Esophagus (tissue), 2 donors: Measurements from ENCODE around the gene PTPA. TPM values are rescaled to one million over a fixed set of nuclear protein-coding genes. Genes with fewer than 3 reads are reported as not detected.
A peak's percentile ranks its signal among the peaks of the same experiment; 100 is the strongest.
"Not testable (repeated sequence)": the region's sequence is repeated elsewhere in the genome, so short reads cannot be mapped to it uniquely, and the experiment has no call there.

Source experiments
- H3K27ac ChIP-seq, 2 donors: one replicate each; pipeline ENCODE4 v1.5.1; 2013; ENCODE audit warnings: low read depth in 2 of 2, mild to moderate bottlenecking in 2 of 2, inconsistent platforms in 1 of 2, low read length in 1 of 2, moderate library complexity in 1 of 2
- H3K27me3 ChIP-seq, 2 donors: one replicate each; pipeline ENCODE4 v1.6.1; 2013; ENCODE audit warnings: low read length in 2 of 2, control low read depth in 1 of 2, mild to moderate bottlenecking in 1 of 2; ENCODE audit not compliant: insufficient read depth in 2 of 2, control insufficient read depth in 1 of 2
- H3K36me3 ChIP-seq, 2 donors: one replicate each; pipeline ENCODE4 v1.6.1; 2013; ENCODE audit warnings: low read length in 1 of 2; ENCODE audit not compliant: control insufficient read depth in 2 of 2, insufficient read depth in 2 of 2
- H3K4me1 ChIP-seq, 2 donors: one replicate each; pipeline ENCODE4 v1.6.1; 2013; ENCODE audit warnings: low read length in 1 of 2; ENCODE audit not compliant: control insufficient read depth in 2 of 2, insufficient read depth in 2 of 2
- H3K4me3 ChIP-seq, 2 donors: one replicate each; pipeline ENCODE4 v1.5.1; 2013; ENCODE audit warnings: low read length in 2 of 2, mild to moderate bottlenecking in 2 of 2, low read depth in 1 of 2, moderate library complexity in 1 of 2
- H3K9me3 ChIP-seq, 2 donors: one replicate each; pipeline ENCODE4 v1.6.1; 2013; ENCODE audit warnings: mild to moderate bottlenecking in 2 of 2, low read depth in 1 of 2, low read length in 1 of 2, moderate library complexity in 1 of 2; ENCODE audit not compliant: control insufficient read depth in 2 of 2, insufficient read depth in 1 of 2
- WGBS, 2 donors: extraction: QIAGEN DNeasy Blood & Tissue Kit; methylation state at CpG; one replicate each; pipeline ENCODE4 v1.1.7; 2013; 5-methylcytosine and 5-hydroxymethylcytosine counted together
- polyA plus RNA-seq, 2 donors: library from polyadenylated mRNA; stranded (reverse); fragments of 200-250 nt; gene quantifications; one replicate each; pipeline ENCODE4 v1.2.3, GENCODE V29; 2013
- donor health status: healthy with polysubstance abuse.
- donor health status: Bipolar disorder and iron deficiency.

Gene PTPA
- polyA plus RNA-seq, 2 donors, result 80.0 to 126 TPM

GRCh38 chr9:129185402-129185801, 74.2 kb downstream of the PTPA start:
- H3K4me1 ChIP-seq, result peaks cover 0 to 5% of the 10 kb centered on the region in 2 donors
- H3K4me3 ChIP-seq, result no peak overlapping the region
- no peaks in the 10 kb centered on the region for H3K36me3 ChIP-seq
- H3K9me3 ChIP-seq, result peaks cover 0 to 5% of the 10 kb centered on the region in 2 donors
- H3K27ac ChIP-seq, result no peak overlapping the region
- no peaks in the 10 kb centered on the region for H3K27me3 ChIP-seq
- WGBS, 2 donors, result 93 to 94% methylated on average over 6 of the region's 6 CpGs

GRCh38 chr9:129185991-129186390, 74.8 kb downstream of the PTPA start:
- Histone ChIP-seq H3K36me3 (no peaks in the 10 kb centered on the region), H3K4me3 (no peak overlapping the region), H3K27me3 (no peaks in the 10 kb centered on the region), H3K4me1 (peaks cover 0 to 5% of the 10 kb centered on the region in 2 donors), H3K9me3 (peaks cover 0 to 5% of the 10 kb centered on the region in 2 donors), H3K27ac (no peak overlapping the region)
- WGBS, 2 donors, result 66 to 69% methylated on average over 10 of the region's 10 CpGs

GRCh38 chr9:129187042-129187441, 75.8 kb downstream of the PTPA start:
- 80 to 88% methylated on average over 1 of the region's 1 CpG for WGBS, 2 donors
- Histone ChIP-seq H3K9me3 (peaks cover 0 to 5% of the 10 kb centered on the region in 2 donors), H3K27ac (no peak overlapping the region), H3K27me3 (no peaks in the 10 kb centered on the region), H3K4me3 (no peak overlapping the region), H3K4me1 (peaks cover 0 to 5% of the 10 kb centered on the region in 2 donors), H3K36me3 (no peaks in the 10 kb centered on the region)

GRCh38 chr9:129189971-129190370, 78.8 kb downstream of the PTPA start:
- not testable (repeated sequence) for H3K9me3 ChIP-seq, H3K36me3 ChIP-seq, H3K4me1 ChIP-seq, H3K4me3 ChIP-seq, H3K27ac ChIP-seq, H3K27me3 ChIP-seq
- 94 to 96% methylated on average over 8 of the region's 8 CpGs for WGBS, 2 donors

- Histone ChIP-seq H3K36me3 (no peaks in the 10 kb centered on the region), H3K4me3 (no peak overlapping the region), H3K27me3 (peaks cover 0 to 2% of the 10 kb centered on the region in 2 donors), H3K4me1 (no peaks in the 10 kb centered on the region), H3K27ac (no peak overlapping the region), H3K9me3 (no peaks in the 10 kb centered on the region)
- WGBS, 2 donors, result 91 to 92% methylated on average over 7 of the region's 7 CpGs
These were observed 80.0 kb downstream of the PTPA start for GRCh38 chr9:129191234-129191633.

- H3K4me3 ChIP-seq, result no peak overlapping the region
- peaks cover 0 to 2% of the 10 kb centered on the region in 2 donors for H3K27me3 ChIP-seq
- WGBS, 2 donors, result 79 to 84% methylated on average over 7 of the region's 7 CpGs
- peaks cover 0 to 5% of the 10 kb centered on the region in 2 donors for H3K4me1 ChIP-seq
- H3K36me3 ChIP-seq, result no peaks in the 10 kb centered on the region
- H3K9me3 ChIP-seq, result no peaks in the 10 kb centered on the region
- H3K27ac ChIP-seq, result no peak overlapping the region
These were observed 82.4 kb downstream of the PTPA start for GRCh38 chr9:129193655-129194054.

GRCh38 chr9:129194221-129194620, 83.0 kb downstream of the PTPA start:
- Histone ChIP-seq H3K36me3 (no peaks in the 10 kb centered on the region), H3K4me3 (no peak overlapping the region), H3K9me3 (no peaks in the 10 kb centered on the region), H3K4me1 (peaks cover 0 to 5% of the 10 kb centered on the region in 2 donors), H3K27me3 (peaks cover 0 to 2% of the 10 kb centered on the region in 2 donors), H3K27ac (no peak overlapping the region)
- WGBS, 2 donors, result 57 to 82% methylated on average over 3 of the region's 3 CpGs

- Histone ChIP-seq H3K36me3 (no peaks in the 10 kb centered on the region), H3K9me3 (no peaks in the 10 kb centered on the region), H3K4me3 (no peak overlapping the region), H3K4me1 (peaks cover 0 to 5% of the 10 kb centered on the region in 2 donors), H3K27ac (no peak overlapping the region), H3K27me3 (peaks cover 0 to 2% of the 10 kb centered on the region in 2 donors)
- 86 to 91% methylated on average over 10 of the region's 10 CpGs for WGBS, 2 donors
These were observed 84.4 kb downstream of the PTPA start for GRCh38 chr9:129195606-129196005.

- 92% methylated on average over 6 of the region's 6 CpGs for WGBS, 2 donors
- not testable (repeated sequence) for H3K4me3 ChIP-seq, H3K27me3 ChIP-seq, H3K9me3 ChIP-seq, H3K27ac ChIP-seq, H3K4me1 ChIP-seq, H3K36me3 ChIP-seq
These were observed 85.8 kb downstream of the PTPA start for GRCh38 chr9:129197045-129197444.

- H3K27me3 ChIP-seq, result no peaks in the 10 kb centered on the region
These were observed 86.7 kb downstream of the PTPA start for GRCh38 chr9:129197978-129198318.

More at GRCh38 chr9:129197978-129198318, 86.7 kb downstream of the PTPA start:
- WGBS, 2 donors, result 34 to 37% methylated on average over 8 of the region's 8 CpGs
- H3K9me3 ChIP-seq, result no peaks in the 10 kb centered on the region
- H3K36me3 ChIP-seq, result no peaks in the 10 kb centered on the region
- H3K4me1 ChIP-seq, result peaks cover 0 to 5% of the 10 kb centered on the region in 2 donors
- peak overlapping the region; percentile 69 to 77 for H3K27ac ChIP-seq
- H3K4me3 ChIP-seq, result no peak overlapping the region
